Liver (tissue), 3 donors: ENCODE measurements around the gene COL4A3.

Experiments
- FOXA1 ChIP-seq: IDR thresholded peaks from 2 replicates; pipeline ENCODE4 v1.6.1; 2016; ENCODE audit warnings: antibody characterized with exemption
- RAD21 ChIP-seq, 2 donors: IDR thresholded peaks; 2 replicates each; pipeline ENCODE4 v1.6.1; 2016; ENCODE audit warnings: antibody characterized with exemption in 2 of 2, mild to moderate bottlenecking in 2 of 2
- TF ChIP-seq, protein P1 (sequence below): fragments of 150-350 bp; IDR thresholded peaks from 2 replicates; pipeline ENCODE4 v1.5.1; 2017; ENCODE audit warnings: improper control_type of control experiment, low read depth, low read length; ENCODE audit not compliant: missing input control
- TF ChIP-seq, protein P2 (sequence below): IDR thresholded peaks from 2 replicates; pipeline ENCODE4 v1.6.1; 2016; ENCODE audit warnings: antibody characterized with exemption
- donor health status: healthy.
- donor health status: healthy.

- TF ChIP-seq, protein P1, sequence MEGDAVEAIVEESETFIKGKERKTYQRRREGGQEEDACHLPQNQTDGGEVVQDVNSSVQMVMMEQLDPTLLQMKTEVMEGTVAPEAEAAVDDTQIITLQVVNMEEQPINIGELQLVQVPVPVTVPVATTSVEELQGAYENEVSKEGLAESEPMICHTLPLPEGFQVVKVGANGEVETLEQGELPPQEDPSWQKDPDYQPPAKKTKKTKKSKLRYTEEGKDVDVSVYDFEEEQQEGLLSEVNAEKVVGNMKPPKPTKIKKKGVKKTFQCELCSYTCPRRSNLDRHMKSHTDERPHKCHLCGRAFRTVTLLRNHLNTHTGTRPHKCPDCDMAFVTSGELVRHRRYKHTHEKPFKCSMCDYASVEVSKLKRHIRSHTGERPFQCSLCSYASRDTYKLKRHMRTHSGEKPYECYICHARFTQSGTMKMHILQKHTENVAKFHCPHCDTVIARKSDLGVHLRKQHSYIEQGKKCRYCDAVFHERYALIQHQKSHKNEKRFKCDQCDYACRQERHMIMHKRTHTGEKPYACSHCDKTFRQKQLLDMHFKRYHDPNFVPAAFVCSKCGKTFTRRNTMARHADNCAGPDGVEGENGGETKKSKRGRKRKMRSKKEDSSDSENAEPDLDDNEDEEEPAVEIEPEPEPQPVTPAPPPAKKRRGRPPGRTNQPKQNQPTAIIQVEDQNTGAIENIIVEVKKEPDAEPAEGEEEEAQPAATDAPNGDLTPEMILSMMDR: no peak
- TF ChIP-seq FOXA1: no peak
- TF ChIP-seq, protein P2, sequence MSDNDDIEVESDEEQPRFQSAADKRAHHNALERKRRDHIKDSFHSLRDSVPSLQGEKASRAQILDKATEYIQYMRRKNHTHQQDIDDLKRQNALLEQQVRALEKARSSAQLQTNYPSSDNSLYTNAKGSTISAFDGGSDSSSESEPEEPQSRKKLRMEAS: no peak
- TF ChIP-seq RAD21 (IDR thresholded peaks at IDR 0.05): no peak
Observed at GRCh38 chr2:227256605-227257004, 92.2 kb downstream of the COL4A3 start.
